Measurements from ENCODE around the gene SPSB4.

SPSB4 gene

DNA sequence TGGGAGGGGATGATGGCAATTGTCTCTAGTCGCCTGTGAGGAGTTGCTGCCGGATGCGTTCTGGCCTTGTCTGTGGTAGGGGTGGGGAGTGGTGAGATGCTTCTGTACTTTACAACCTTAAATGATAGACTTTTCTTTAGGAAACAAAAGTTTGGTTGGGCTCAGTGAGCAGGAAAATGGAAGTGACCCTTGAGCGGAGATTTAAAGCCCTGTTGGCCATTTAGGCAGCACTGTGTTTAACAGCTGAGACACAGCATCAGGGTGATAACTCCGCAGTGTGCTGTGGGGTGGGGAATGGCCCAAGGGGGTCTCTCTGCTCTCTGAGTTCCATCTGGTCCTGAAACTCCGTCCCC lies 36.6 kb downstream of the SPSB4 start:
- no peak overlapping the region for H3K4me3 ChIP-seq (ENCODE audit: low read length)
- no peak for DNase-seq (ENCODE audit: low read depth, low spot score)

- no peak for DNase-seq (ENCODE audit: low read depth, low spot score)
- H3K4me3 ChIP-seq (ENCODE audit: low read length), result no peak overlapping the region
These were observed 38.4 kb downstream of the SPSB4 start for GRCh38 chr3:141089339-141090152.

GRCh38 chr3:141091426-141091825 lies 40.3 kb downstream of the SPSB4 start:
- DNase-seq (ENCODE audit: low read depth, low spot score), result no peak
- H3K4me3 ChIP-seq (ENCODE audit: low read length), result no peak overlapping the region

DNA sequence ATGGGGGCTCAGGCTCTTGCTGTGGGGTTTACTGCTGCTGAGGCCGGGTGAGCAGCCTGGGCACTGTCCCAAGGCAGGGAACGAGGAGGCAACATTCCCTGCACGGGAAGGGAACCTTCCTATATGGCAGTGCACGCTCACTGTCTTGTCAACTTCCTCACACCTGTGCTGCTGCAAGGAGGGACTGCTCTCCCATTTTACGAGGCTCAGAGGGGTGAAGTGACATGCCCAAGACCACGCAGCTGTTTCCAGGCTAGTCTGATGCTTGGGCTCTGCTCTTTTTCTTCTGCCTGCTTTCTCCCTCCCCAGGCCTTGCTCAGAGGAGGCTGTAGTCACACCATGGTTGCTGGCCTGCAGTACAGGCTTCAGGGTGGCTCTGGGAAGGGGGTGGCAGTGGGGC lies 41.5 kb downstream of the SPSB4 start:
- H3K4me3 ChIP-seq (ENCODE audit: low read length), result no peak overlapping the region
- no peak for DNase-seq (ENCODE audit: low read depth, low spot score)

- no peak for DNase-seq (ENCODE audit: low read depth, low spot score)
These were observed 42.2 kb downstream of the SPSB4 start for GRCh38 chr3:141093397-141093796.

DNA sequence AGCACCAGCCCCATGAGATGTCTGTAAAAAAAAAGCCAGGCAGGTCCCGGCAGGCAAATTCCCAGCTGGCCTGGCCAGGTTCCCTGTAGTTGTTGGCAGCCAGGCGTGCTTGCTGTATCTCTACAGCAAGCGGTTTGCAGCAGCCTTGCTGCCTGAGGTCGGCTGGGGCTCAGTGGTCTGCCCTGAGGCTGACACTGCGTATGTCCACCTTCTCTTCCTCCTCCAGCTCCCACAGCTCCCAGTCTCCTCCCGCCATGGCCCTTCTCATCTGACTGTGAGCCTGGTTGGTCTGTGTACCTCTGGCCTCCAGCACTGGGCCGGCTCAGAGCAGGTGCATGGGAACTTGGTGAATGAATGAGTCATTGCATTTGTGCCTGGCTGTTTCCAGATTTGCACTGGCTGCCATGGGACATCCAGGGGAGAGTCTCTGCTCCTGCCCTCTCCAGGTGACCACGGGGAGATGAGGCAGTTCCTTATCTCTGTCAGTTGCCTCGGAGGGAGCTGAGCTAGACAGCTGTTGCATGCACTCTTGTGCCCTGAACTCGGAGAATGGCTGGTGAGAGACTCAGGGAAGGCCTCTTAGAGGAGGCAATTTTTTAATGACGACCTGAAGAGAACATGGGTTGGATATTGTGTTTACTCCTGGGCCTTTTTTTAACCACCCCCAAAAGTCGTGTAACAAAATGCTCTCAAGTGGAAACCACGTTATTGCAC lies 43.0 kb downstream of the SPSB4 start:
- no peak overlapping the region for H3K4me3 ChIP-seq (ENCODE audit: low read length)
- no peak for DNase-seq (ENCODE audit: low read depth, low spot score)

More at GRCh38 chr3:141093397-141093796, 42.2 kb downstream of the SPSB4 start:
- H3K4me3 ChIP-seq (ENCODE audit: low read length), result no peak overlapping the region

- DNase-seq (ENCODE audit: low read depth, low spot score), result no peak
- H3K4me3 ChIP-seq (ENCODE audit: low read length), result no peak overlapping the region
These were observed 43.8 kb downstream of the SPSB4 start for GRCh38 chr3:141094790-141095545.

GRCh38 chr3:141095546-141095937 lies 44.4 kb downstream of the SPSB4 start:
- no peak for DNase-seq (ENCODE audit: low read depth, low spot score)

GRCh38 chr3:141096164-141096563 lies 45.0 kb downstream of the SPSB4 start:
- DNase-seq (ENCODE audit: low read depth, low spot score), result no peak

More at GRCh38 chr3:141095546-141095937, 44.4 kb downstream of the SPSB4 start:
- no peak overlapping the region for H3K4me3 ChIP-seq (ENCODE audit: low read length)

GRCh38 chr3:141096981-141097380 lies 45.8 kb downstream of the SPSB4 start:
- H3K4me3 ChIP-seq (ENCODE audit: low read length), result no peak overlapping the region
- no peak for DNase-seq (ENCODE audit: low read depth, low spot score)

More at GRCh38 chr3:141096164-141096563, 45.0 kb downstream of the SPSB4 start:
- no peak overlapping the region for H3K4me3 ChIP-seq (ENCODE audit: low read length)

DNA sequence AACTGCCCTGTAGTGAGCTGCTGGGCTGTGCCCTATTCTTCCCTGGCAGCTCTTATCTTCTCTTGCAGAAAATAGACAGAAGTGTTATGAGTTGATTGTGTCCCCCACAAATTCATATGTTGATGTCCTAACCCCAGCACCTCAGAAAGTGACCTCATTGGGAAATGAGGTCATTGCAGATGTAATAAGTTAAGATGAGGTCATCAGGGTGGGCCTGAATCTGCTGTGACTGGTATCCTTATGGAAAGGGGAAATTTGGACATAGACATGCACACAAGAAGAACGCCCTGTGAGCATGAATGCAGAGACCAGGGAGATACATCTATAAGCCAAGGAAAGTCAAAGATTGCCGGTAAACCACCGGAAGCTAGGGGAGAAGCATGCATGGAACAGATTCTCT lies 49.0 kb downstream of the SPSB4 start:
- DNase-seq (ENCODE audit: low read depth, low spot score), result no peak
- no peak overlapping the region for H3K4me3 ChIP-seq (ENCODE audit: low read length)

- H3K4me3 ChIP-seq (ENCODE audit: low read length), result no peak overlapping the region
- DNase-seq (ENCODE audit: low read depth, low spot score), result no peak
These were observed 49.6 kb downstream of the SPSB4 start for GRCh38 chr3:141100531-141101320.

- no peak overlapping the region for H3K4me3 ChIP-seq (ENCODE audit: low read length)
- no peak for DNase-seq (ENCODE audit: low read depth, low spot score)
These were observed 51.2 kb downstream of the SPSB4 start for GRCh38 chr3:141102372-141102771.

GRCh38 chr3:141103067-141103466 lies 51.9 kb downstream of the SPSB4 start:
- DNase-seq (ENCODE audit: low read depth, low spot score), result no peak
- no peak overlapping the region for H3K4me3 ChIP-seq (ENCODE audit: low read length)

DNA sequence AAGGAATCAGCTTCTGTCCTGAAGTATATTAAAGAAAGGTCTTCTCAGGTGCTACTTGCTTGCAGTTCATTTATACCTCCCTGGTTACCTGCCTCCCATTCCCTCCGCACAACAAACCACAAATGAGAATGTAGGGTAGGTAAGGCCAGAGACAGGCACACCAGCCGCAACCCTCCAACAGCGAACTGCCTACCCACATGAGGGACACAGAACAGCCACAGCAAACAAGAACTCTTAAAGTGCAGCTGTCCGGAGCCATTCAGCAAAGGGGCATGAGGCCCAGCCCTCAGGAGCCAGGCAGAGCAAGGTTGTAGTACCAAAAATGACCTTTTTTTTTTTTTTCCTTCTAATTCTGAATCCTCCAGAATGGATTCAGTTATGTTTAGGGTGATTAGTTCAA lies 52.4 kb downstream of the SPSB4 start:
- no peak for DNase-seq (ENCODE audit: low read depth, low spot score)
- H3K4me3 ChIP-seq (ENCODE audit: low read length), result no peak overlapping the region

- no peak overlapping the region for H3K4me3 ChIP-seq (ENCODE audit: low read length)
- no peak for DNase-seq (ENCODE audit: low read depth, low spot score)
These were observed 53.1 kb downstream of the SPSB4 start for GRCh38 chr3:141104151-141104821.

DNA sequence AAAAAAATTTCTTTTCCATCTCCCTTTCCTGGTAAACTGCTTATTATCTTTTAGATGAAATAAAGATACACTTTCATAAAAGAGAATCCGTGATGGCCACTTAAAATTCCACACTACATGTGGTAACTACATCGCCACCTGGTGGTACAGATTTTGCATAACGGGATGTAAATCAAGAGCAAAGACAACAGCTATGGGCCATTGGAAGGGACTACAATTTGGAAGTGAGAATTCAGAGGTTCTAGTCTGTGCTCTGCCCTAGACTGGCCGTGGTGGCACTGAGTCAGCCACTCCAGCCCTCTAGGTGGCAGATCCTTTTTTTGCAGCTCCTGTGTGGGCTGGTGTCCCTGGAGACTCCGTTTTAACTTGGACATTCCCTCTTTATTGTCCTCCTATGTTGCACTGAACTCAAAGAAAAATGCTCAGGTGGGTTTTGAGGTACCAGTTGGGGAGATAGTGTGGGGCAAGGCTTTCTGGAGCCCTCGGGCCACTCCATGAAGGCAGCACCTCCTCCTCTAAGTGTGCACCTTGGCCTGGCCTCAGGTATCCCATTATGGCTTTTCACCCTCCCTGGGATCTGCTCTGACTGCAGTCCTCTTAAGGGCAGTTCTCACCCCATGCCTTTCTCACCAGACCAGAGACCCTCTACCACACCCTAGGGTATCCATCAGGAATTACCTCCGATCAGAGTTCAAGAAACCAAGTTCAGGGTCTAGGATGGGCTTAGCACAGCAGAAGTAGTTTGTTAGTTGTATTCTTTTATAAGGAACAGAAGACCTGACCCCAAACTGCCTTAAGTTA lies 54.9 kb downstream of the SPSB4 start:
- peak; percentile 91 for DNase-seq (ENCODE audit: low read depth, low spot score)
- no peak overlapping the region for H3K4me3 ChIP-seq (ENCODE audit: low read length)

DNA sequence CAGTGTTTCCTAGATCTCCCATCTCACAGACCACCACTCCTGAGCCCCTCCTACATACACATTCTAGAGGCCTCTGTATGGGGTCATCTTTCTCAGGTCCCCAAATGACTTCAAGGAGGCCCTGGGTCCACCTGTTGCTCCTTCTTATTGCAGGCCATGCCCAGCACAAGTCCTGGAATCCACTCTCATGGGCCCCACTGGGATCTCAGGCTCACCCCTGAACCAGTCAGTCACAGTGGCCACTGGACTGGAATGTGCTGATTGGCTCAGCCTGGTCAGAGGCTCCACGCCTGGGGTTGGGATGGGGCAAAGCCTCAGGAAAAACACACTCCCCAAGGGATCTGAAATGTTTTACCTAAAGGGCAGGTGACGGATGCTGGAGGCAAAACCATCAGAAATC lies 55.7 kb downstream of the SPSB4 start:
- no peak overlapping the region for H3K4me3 ChIP-seq (ENCODE audit: low read length)
- no peak for DNase-seq (ENCODE audit: low read depth, low spot score)

Data from Jurkat, Clone E6-1 (cell line).